Sigmoid colon (tissue), 4 donors: Measurements from ENCODE around the gene CNGA2.

ENCODE experiments used
- EP300 ChIP-seq, 4 donors: sonication (generic); formaldehyde crosslinking; IDR thresholded peaks; one replicate each; pipeline ENCODE4 v1.6.1; 2017; ENCODE audit warnings: antibody characterized with exemption in 4 of 4
- POLR2A ChIP-seq, 2 donors: fragments of 450-650 bp; IDR thresholded peaks; one replicate each; pipeline ENCODE4 v1.6.1; 2016; ENCODE audit warnings: antibody characterized with exemption in 2 of 2, mild to moderate bottlenecking in 2 of 2, moderate library complexity in 2 of 2
- POLR2AphosphoS5 ChIP-seq, 4 donors: sonication (generic); formaldehyde crosslinking; IDR thresholded peaks; one replicate each; pipeline ENCODE4 v1.6.1; 2017; ENCODE audit warnings: antibody characterized with exemption in 4 of 4
- TF ChIP-seq, protein P1 (sequence below), 4 experiments: fragments of 450-650 bp in 3 of 4; fragments of 200-600 bp in 1 of 4; IDR thresholded peaks; one replicate each; pipeline ENCODE4 v1.5.1; 2016 to 2019; ENCODE audit warnings: antibody characterized with exemption in 4 of 4, mild to moderate bottlenecking in 3 of 4, moderate library complexity in 2 of 4

GRCh38 chrX:151722241-151722846 lies 12.2 kb upstream of the CNGA2 start:
- TF ChIP-seq POLR2A (IDR thresholded peaks at IDR 0.05) (no peak), POLR2AphosphoS5 (IDR thresholded peaks at IDR 0.05) (no peak), EP300 (IDR thresholded peaks at IDR 0.05) (no peak)
- TF ChIP-seq, protein P1, sequence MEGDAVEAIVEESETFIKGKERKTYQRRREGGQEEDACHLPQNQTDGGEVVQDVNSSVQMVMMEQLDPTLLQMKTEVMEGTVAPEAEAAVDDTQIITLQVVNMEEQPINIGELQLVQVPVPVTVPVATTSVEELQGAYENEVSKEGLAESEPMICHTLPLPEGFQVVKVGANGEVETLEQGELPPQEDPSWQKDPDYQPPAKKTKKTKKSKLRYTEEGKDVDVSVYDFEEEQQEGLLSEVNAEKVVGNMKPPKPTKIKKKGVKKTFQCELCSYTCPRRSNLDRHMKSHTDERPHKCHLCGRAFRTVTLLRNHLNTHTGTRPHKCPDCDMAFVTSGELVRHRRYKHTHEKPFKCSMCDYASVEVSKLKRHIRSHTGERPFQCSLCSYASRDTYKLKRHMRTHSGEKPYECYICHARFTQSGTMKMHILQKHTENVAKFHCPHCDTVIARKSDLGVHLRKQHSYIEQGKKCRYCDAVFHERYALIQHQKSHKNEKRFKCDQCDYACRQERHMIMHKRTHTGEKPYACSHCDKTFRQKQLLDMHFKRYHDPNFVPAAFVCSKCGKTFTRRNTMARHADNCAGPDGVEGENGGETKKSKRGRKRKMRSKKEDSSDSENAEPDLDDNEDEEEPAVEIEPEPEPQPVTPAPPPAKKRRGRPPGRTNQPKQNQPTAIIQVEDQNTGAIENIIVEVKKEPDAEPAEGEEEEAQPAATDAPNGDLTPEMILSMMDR (IDR thresholded peaks at IDR 0.05) = no peak
